ENCODE data around the gene WDR47.
"Not testable (repeated sequence)": the region's sequence is repeated elsewhere in the genome, so short reads cannot be mapped to it uniquely, and the experiment has no call there.

The WDR47 gene

GRCh38 chr1:109011335-109011734 is 30.6 kb downstream of the WDR47 start:
- no peak overlapping the region for H3K27ac ChIP-seq (ENCODE audit: low read depth, low read length)
- no peaks in the 10 kb centered on the region for H3K79me2 ChIP-seq (ENCODE audit: control insufficient read depth, low read length)
- peaks cover 8% of the 10 kb centered on the region for H3K4me1 ChIP-seq (ENCODE audit: control insufficient read depth, low read length)
- no peak for TF ChIP-seq EZH2phosphoT487 (IDR thresholded peaks at IDR 0.05; ENCODE audit: borderline replicate concordance, low read length)
- TF ChIP-seq, protein P1, sequence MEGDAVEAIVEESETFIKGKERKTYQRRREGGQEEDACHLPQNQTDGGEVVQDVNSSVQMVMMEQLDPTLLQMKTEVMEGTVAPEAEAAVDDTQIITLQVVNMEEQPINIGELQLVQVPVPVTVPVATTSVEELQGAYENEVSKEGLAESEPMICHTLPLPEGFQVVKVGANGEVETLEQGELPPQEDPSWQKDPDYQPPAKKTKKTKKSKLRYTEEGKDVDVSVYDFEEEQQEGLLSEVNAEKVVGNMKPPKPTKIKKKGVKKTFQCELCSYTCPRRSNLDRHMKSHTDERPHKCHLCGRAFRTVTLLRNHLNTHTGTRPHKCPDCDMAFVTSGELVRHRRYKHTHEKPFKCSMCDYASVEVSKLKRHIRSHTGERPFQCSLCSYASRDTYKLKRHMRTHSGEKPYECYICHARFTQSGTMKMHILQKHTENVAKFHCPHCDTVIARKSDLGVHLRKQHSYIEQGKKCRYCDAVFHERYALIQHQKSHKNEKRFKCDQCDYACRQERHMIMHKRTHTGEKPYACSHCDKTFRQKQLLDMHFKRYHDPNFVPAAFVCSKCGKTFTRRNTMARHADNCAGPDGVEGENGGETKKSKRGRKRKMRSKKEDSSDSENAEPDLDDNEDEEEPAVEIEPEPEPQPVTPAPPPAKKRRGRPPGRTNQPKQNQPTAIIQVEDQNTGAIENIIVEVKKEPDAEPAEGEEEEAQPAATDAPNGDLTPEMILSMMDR (IDR thresholded peaks at IDR 0.05; ENCODE audit: low read depth, low read length, poor library complexity, severe bottlenecking), result no peak
- H3K9me2 ChIP-seq (replicated peaks; ENCODE audit: control insufficient read depth, low read length), result no peaks in the 10 kb centered on the region
- H3F3A ChIP-seq (ENCODE audit: control insufficient read depth, insufficient read depth), result no peaks in the 10 kb centered on the region
- no peaks in the 10 kb centered on the region for H4K20me1 ChIP-seq (ENCODE audit: control insufficient read depth, insufficient read depth, low read depth, low read length)
- H3K27me3 ChIP-seq (ENCODE audit: control insufficient read depth, low read length), result no peaks in the 10 kb centered on the region
- H3K4me3 ChIP-seq (ENCODE audit: low read length), result no peak overlapping the region
- H3K36me3 ChIP-seq (ENCODE audit: control insufficient read depth, low read length), result peaks cover 18% of the 10 kb centered on the region
- no peaks in the 10 kb centered on the region for H3K9me3 ChIP-seq (ENCODE audit: control insufficient read depth, insufficient read depth, low read length)
- no peak overlapping the region for H3K4me2 ChIP-seq (ENCODE audit: low read length)

GRCh38 chr1:108996622-108997021 is 45.3 kb downstream of the WDR47 start:
- not testable (repeated sequence) for H3K27ac ChIP-seq (ENCODE audit: low read depth, low read length); H3F3A ChIP-seq (ENCODE audit: control insufficient read depth, insufficient read depth); H3K9me2 ChIP-seq (replicated peaks; ENCODE audit: control insufficient read depth, low read length); H3K4me1 ChIP-seq (ENCODE audit: control insufficient read depth, low read length); H4K20me1 ChIP-seq (ENCODE audit: control insufficient read depth, insufficient read depth, low read depth, low read length); H3K79me2 ChIP-seq (ENCODE audit: control insufficient read depth, low read length); H3K27me3 ChIP-seq (ENCODE audit: control insufficient read depth, low read length); H3K4me2 ChIP-seq (ENCODE audit: low read length); H3K4me3 ChIP-seq (ENCODE audit: low read length)
- H3K9me3 ChIP-seq (ENCODE audit: control insufficient read depth, insufficient read depth, low read length), result peaks cover 13% of the 10 kb centered on the region; the same call in 1 of the 2 replicates
- peaks cover 40% of the 10 kb centered on the region for H3K36me3 ChIP-seq (ENCODE audit: control insufficient read depth, low read length)

- Histone ChIP-seq H3K4me1 (ENCODE audit: control insufficient read depth, low read length) (no peaks in the 10 kb centered on the region), H3K27ac (ENCODE audit: low read depth, low read length) (no peak overlapping the region), H3K4me2 (ENCODE audit: low read length) (no peak overlapping the region), H3K9me2 (replicated peaks; ENCODE audit: control insufficient read depth, low read length) (no peaks in the 10 kb centered on the region), H3K4me3 (ENCODE audit: low read length) (no peak overlapping the region), H3K9me3 (ENCODE audit: control insufficient read depth, insufficient read depth, low read length) (no peaks in the 10 kb centered on the region), H3F3A (ENCODE audit: control insufficient read depth, insufficient read depth) (peaks cover 6% of the 10 kb centered on the region; the same call in 1 of the 2 replicates), H3K36me3 (ENCODE audit: control insufficient read depth, low read length) (peaks cover 8% of the 10 kb centered on the region; the same call in 1 of the 2 replicates), H3K79me2 (ENCODE audit: control insufficient read depth, low read length) (no peaks in the 10 kb centered on the region), H4K20me1 (ENCODE audit: control insufficient read depth, insufficient read depth, low read depth, low read length) (no peaks in the 10 kb centered on the region), H3K27me3 (ENCODE audit: control insufficient read depth, low read length) (no peaks in the 10 kb centered on the region)
- TF ChIP-seq, protein P1 (IDR thresholded peaks at IDR 0.05; ENCODE audit: low read depth, low read length, poor library complexity, severe bottlenecking), result no peak
- no peak for TF ChIP-seq EZH2phosphoT487 (IDR thresholded peaks at IDR 0.05; ENCODE audit: borderline replicate concordance, low read length)
These were observed 58.8 kb downstream of the WDR47 start for GRCh38 chr1:108983114-108983513.

DNA sequence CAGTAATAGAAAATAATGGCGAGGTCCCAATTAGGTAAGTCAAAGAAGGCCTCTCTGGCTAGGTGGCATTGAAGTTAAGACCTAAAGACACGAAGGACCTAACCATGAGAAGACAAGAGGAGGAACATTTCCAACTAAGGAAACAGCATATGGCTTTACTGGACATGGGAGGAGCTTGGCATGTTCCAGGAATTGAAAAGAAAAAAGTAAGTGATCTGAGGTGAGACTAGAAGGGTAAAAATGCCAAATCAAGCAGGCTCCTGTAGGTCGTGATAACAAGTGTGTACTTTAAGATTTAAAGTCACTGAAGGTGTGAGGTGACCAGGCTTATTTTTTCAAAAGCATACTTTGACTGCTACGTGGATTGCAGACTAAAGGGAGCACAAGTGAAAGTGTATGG is 65.2 kb downstream of the WDR47 start:
- no peaks in the 10 kb centered on the region for H3K79me2 ChIP-seq (ENCODE audit: control insufficient read depth, low read length)
- no peak overlapping the region for H3K27ac ChIP-seq (ENCODE audit: low read depth, low read length)
- peaks cover 4% of the 10 kb centered on the region for H3K36me3 ChIP-seq (ENCODE audit: control insufficient read depth, low read length)
- H3K4me3 ChIP-seq (ENCODE audit: low read length), result no peak overlapping the region
- no peak overlapping the region for H3K4me2 ChIP-seq (ENCODE audit: low read length)
- no peaks in the 10 kb centered on the region for H4K20me1 ChIP-seq (ENCODE audit: control insufficient read depth, insufficient read depth, low read depth, low read length)
- no peaks in the 10 kb centered on the region for H3K4me1 ChIP-seq (ENCODE audit: control insufficient read depth, low read length)
- TF ChIP-seq EZH2phosphoT487 (IDR thresholded peaks at IDR 0.05; ENCODE audit: borderline replicate concordance, low read length), result no peak
- TF ChIP-seq, protein P1 (IDR thresholded peaks at IDR 0.05; ENCODE audit: low read depth, low read length, poor library complexity, severe bottlenecking), result no peak
- no peaks in the 10 kb centered on the region for H3K9me2 ChIP-seq (replicated peaks; ENCODE audit: control insufficient read depth, low read length)
- no peaks in the 10 kb centered on the region for H3K27me3 ChIP-seq (ENCODE audit: control insufficient read depth, low read length)
- H3K9me3 ChIP-seq (ENCODE audit: control insufficient read depth, insufficient read depth, low read length), result no peaks in the 10 kb centered on the region
- no peaks in the 10 kb centered on the region for H3F3A ChIP-seq (ENCODE audit: control insufficient read depth, insufficient read depth)

All from DOHH2 (cell line).